Muscle layer of duodenum (tissue), 2 donors: ENCODE measurements around the gene A3GALT2.

Experiments used
- H3K27ac ChIP-seq: one replicate; pipeline ENCODE4 v1.7.0; 2013; ENCODE audit warnings: mild to moderate bottlenecking, low read length
- H3K27me3 ChIP-seq: one replicate; pipeline ENCODE4 v1.7.0; 2013; ENCODE audit warnings: low read depth, mild to moderate bottlenecking, control low read depth, low read length
- H3K36me3 ChIP-seq, 2 donors: one replicate each; pipeline ENCODE4 v1.7.0; 2013; ENCODE audit warnings: low read length in 2 of 2, control low read depth in 1 of 2, mild to moderate bottlenecking in 1 of 2; ENCODE audit not compliant: insufficient read depth in 2 of 2, control insufficient read depth in 1 of 2
- H3K4me1 ChIP-seq, 2 donors: one replicate each; pipeline ENCODE4 v1.7.0; 2013; ENCODE audit warnings: low read length in 2 of 2, mild to moderate bottlenecking in 2 of 2, control low read depth in 1 of 2, moderate library complexity in 1 of 2; ENCODE audit not compliant: insufficient read depth in 2 of 2, control insufficient read depth in 1 of 2
- H3K4me3 ChIP-seq, 2 donors: one replicate each; pipeline ENCODE4 v1.7.0; 2013; ENCODE audit warnings: low read length in 2 of 2, low read depth in 1 of 2, mild to moderate bottlenecking in 1 of 2
- H3K9me3 ChIP-seq, 2 donors: one replicate each; pipeline ENCODE4 v1.7.0; 2013; ENCODE audit warnings: low read length in 2 of 2, control low read depth in 1 of 2, mild to moderate bottlenecking in 1 of 2; ENCODE audit not compliant: control insufficient read depth in 1 of 2
- donor health status: healthy.

Gene A3GALT2

GRCh38 chr1:33361532-33362235, 40.8 kb upstream of the A3GALT2 start:
- Histone ChIP-seq H3K4me1 (peaks cover 15 to 39% of the 10 kb centered on the region in 2 donors), H3K27me3 (no peaks in the 10 kb centered on the region), H3K36me3 (no peaks in the 10 kb centered on the region), H3K4me3 (no peak overlapping the region), H3K27ac (no peak overlapping the region), H3K9me3 (no peaks in the 10 kb centered on the region)

- Histone ChIP-seq H3K27ac (no peak overlapping the region), H3K27me3 (no peaks in the 10 kb centered on the region), H3K4me1 (peaks cover 10 to 28% of the 10 kb centered on the region in 2 donors), H3K4me3 (no peak overlapping the region), H3K9me3 (no peaks in the 10 kb centered on the region), H3K36me3 (no peaks in the 10 kb centered on the region)
Observed at GRCh38 chr1:33360367-33360766, 39.5 kb upstream of the A3GALT2 start.

DNA sequence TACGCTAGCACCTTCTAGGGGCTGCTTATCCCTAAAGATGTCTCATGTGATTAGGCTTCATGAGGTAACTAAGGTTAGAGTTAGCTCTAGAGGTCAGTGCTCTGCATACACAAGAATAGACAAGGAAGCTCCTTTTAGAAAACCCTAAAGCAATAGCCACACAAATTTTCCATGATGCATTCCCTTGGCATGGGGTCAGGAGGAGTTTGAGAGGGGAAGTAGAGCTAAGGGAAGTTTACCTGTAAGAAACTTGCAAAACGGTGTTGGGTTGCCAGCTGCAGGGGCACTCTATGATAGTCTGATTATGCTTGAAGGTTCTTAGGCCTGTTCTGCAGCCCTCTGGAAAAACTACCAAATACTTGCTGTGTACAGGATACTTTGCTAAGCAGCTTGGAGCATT, 39.0 kb upstream of the A3GALT2 start:
- Histone ChIP-seq H3K4me1 (peaks cover 6 to 24% of the 10 kb centered on the region in 2 donors), H3K4me3 (no peak overlapping the region), H3K27ac (no peak overlapping the region), H3K27me3 (no peaks in the 10 kb centered on the region), H3K9me3 (no peaks in the 10 kb centered on the region), H3K36me3 (peaks cover 0 to 1% of the 10 kb centered on the region in 2 donors)

DNA sequence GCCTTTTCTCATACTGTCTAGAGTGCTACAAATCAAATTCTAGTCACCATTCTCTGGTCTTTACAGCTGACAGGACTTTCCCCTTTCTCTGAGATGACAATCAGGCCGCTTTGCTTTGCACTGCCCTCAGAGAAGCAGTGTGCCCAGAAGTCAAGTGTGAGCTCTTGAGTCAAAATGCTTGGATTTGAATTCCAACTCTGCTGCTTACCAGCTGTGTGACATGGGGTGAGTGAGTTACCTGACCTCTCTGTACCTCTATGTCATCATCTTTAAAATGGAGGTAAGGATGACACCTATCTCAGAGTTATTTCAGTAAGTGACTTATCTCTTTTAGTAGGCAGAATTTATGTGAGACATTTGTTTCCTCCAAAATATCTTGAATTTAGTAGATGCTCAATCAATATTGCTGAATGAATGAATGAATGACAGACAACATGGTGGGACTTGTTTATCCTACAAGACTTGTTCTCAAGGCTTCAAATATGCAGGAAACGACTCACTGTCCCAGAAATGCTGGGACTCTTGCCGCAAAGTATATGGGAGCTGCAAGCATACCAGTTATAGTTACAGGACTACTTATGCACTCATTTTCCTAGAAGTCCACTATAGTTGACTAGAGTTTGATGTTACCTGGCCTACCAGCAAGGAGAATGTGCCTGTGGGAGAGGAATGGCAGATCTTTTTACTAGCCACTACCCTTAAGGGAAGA, 38.1 kb upstream of the A3GALT2 start:
- no peak overlapping the region for H3K27ac ChIP-seq

DNA sequence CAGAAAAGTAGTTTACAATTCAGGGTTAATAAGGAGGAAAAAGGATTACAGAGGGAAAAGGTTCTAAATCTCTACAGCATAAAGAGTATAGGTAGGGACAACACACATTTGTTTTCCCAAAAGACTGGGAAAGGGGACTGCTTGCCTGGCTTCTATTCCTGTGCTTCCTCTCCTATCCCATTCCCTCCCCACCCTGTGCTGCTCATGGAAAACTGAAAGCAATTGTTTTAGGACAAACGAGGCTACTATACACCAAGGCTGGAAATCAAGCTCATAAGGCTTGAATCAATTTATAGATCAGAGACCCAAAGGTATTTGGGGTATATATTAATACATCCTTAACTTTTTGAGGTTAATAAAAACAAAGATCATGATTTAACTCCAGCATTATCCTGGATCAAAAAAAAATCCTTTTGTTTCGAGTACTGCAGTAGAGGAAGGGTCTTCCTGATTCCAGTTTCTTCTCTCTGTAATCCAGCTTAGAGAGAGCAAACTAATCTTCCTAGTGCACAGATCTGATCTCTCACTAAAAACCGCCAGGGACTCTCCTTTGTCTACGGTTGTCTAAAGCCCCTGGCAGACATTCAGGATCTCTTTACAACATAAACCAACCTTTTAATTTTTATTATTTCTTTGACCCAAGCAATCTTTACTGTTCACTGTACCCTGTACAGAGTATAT, 37.4 kb upstream of the A3GALT2 start:
- H3K27ac ChIP-seq, result no peak overlapping the region
- H3K9me3 ChIP-seq, result no peaks in the 10 kb centered on the region
- H3K4me1 ChIP-seq, result peaks cover 0 to 7% of the 10 kb centered on the region in 2 donors
- no peak overlapping the region for H3K4me3 ChIP-seq
- peaks cover 0 to 9% of the 10 kb centered on the region in 2 donors for H3K36me3 ChIP-seq
- H3K27me3 ChIP-seq, result no peaks in the 10 kb centered on the region

More for the DNA sequence above, 38.1 kb upstream of the A3GALT2 start:
- no peaks in the 10 kb centered on the region for H3K9me3 ChIP-seq
- no peak overlapping the region for H3K4me3 ChIP-seq
- H3K4me1 ChIP-seq, result peaks cover 0 to 14% of the 10 kb centered on the region in 2 donors
- no peaks in the 10 kb centered on the region for H3K27me3 ChIP-seq
- peaks cover 0 to 9% of the 10 kb centered on the region in 2 donors for H3K36me3 ChIP-seq

DNA sequence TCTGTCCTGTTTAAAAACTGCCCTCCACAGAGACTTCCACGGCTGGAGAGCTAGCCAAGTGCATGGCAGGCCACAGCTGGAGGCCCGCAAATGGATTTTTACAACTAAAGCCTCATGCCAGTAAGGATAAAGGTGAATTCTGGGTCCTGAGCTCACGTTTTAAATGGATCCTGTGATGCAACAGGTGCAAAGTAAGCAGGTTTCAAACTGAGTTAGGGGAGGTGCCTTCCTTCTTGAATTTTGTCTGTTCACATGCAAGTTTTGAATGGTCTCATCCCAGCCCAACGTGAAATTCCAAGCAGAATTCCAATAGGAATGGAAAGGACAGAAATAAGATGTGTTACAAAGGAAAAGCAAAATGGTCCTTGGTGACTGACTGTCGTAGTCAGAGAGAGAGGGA, 36.2 kb upstream of the A3GALT2 start:
- peaks cover 0 to 9% of the 10 kb centered on the region in 2 donors for H3K36me3 ChIP-seq
- no peaks in the 10 kb centered on the region for H3K27me3 ChIP-seq
- H3K27ac ChIP-seq, result no peak overlapping the region
- H3K9me3 ChIP-seq, result no peaks in the 10 kb centered on the region
- H3K4me1 ChIP-seq, result peaks cover 0 to 1% of the 10 kb centered on the region in 2 donors
- no peak overlapping the region for H3K4me3 ChIP-seq

DNA sequence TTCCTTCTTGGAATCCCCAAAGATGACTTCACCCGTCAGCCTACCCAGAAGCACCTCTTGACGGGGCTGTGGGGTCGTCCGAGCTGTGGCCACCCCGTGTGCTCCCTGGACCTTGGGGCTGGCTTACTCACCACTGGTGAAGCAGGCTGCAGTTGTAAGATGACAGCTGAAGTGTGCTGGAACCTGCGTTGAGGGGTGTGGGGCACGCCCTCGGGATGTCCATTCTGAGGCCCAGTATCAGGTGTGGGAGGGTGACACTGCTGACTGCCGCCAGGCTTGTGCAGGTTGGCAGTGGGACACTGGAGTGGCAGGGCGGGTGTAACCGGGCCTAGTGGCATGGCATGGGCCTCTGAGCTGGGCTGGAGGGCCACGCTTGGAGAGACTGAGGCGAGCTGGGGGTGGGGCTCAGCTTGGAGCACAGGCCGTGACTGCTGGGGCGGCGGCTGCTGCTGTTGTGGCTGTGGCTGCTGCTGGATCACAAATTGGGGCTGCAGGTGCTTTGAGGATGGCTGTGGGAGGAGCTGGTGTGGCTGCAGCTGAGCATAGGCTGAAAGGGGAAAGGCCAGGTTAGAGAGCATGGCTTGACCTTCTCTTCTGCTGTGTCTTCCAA, 33.9 kb upstream of the A3GALT2 start:
- Histone ChIP-seq H3K9me3 (no peaks in the 10 kb centered on the region), H3K36me3 (peaks cover 0 to 9% of the 10 kb centered on the region in 2 donors), H3K27ac (no peak overlapping the region), H3K4me3 (no peak overlapping the region), H3K4me1 (peaks cover 0 to 7% of the 10 kb centered on the region in 2 donors), H3K27me3 (no peaks in the 10 kb centered on the region)

- Histone ChIP-seq H3K9me3 (no peaks in the 10 kb centered on the region), H3K27ac (no peak overlapping the region), H3K4me1 (peaks cover 0 to 7% of the 10 kb centered on the region in 2 donors), H3K27me3 (no peaks in the 10 kb centered on the region), H3K36me3 (peaks cover 0 to 9% of the 10 kb centered on the region in 2 donors), H3K4me3 (no peak overlapping the region)
Observed at GRCh38 chr1:33353531-33353930, 32.6 kb upstream of the A3GALT2 start.

DNA sequence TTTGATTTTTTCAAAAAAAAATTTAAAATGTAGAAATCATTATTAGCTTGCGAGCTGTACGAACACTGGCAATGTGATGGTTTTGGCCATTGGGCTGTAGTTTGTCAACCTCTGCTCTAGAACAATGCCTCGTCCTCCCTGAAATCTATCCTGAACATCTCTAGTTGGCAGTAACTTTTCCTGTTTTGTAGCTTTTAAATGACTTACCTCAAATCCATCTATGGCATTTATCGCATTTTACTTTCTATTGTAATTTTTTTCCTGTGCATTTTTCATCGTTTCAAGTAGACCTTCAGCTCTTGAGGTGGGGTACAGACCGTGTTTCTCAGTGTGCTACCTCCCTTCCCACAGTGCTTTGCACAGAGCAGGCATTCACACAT, 30.4 kb upstream of the A3GALT2 start:
- H3K27me3 ChIP-seq, result no peaks in the 10 kb centered on the region
- no peak overlapping the region for H3K27ac ChIP-seq
- no peak overlapping the region for H3K4me3 ChIP-seq
- H3K36me3 ChIP-seq, result peaks cover 0 to 13% of the 10 kb centered on the region in 2 donors
- H3K4me1 ChIP-seq, result peaks cover 8 to 28% of the 10 kb centered on the region in 2 donors
- H3K9me3 ChIP-seq, result no peaks in the 10 kb centered on the region

DNA sequence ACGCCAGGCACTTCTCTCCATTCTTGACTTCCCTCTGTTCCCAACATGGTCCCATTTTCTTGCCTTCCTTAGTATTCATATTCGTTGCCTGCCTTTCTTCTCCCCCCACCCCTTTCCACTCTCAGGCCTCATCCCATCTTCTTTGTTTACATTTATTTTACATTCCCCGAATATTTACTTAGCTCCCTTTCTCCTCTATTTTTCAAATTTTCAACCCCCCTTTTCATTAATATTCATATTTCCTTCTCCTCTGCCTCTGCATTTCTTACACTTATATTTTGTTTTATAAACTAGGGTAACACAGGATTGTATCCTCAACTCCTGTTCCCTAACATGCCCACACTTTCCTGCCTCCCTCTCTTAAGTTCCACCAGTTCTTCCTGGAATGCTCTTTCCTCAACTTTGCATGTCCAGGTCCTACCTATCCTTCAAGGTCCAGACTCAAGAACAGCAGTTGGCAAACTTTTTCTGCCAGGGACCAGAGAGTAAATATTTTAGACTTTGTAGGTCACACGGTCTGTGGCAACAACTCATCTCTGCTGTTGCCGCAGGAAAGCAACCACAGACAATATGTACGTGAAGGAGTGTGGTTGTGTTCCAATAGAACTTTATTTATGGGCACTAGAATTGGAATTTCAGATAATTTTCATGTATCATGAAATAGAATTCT, 29.8 kb upstream of the A3GALT2 start:
- peaks cover 0 to 13% of the 10 kb centered on the region in 2 donors for H3K36me3 ChIP-seq
- H3K4me1 ChIP-seq, result peaks cover 13 to 30% of the 10 kb centered on the region in 2 donors
- no peaks in the 10 kb centered on the region for H3K9me3 ChIP-seq
- no peaks in the 10 kb centered on the region for H3K27me3 ChIP-seq
- H3K27ac ChIP-seq, result peak overlapping the region; percentile 76
- peak overlapping the region; percentile 57 to 80 for H3K4me3 ChIP-seq
